Neuronal stem cell (in vitro differentiated cells): Measurements from ENCODE around the gene SPATA13.

Experiments used
- DNase-seq: peaks from one replicate; pipeline ENCODE4 v3.0.0-alpha.2; 2013; ENCODE audit warnings: low spot score
- H2AFZ ChIP-seq: one replicate; pipeline ENCODE4 v1.6.1; 2013; ENCODE audit warnings: mild to moderate bottlenecking, low read length, inconsistent platforms
- H2AK5ac ChIP-seq: 2 replicates; pipeline ENCODE4 v1.6.1; 2013; ENCODE audit warnings: low read depth, mild to moderate bottlenecking, inconsistent platforms, low read length, moderate library complexity, mixed read lengths
- H2BK120ac ChIP-seq: 2 replicates; pipeline ENCODE4 v1.6.1; 2013; ENCODE audit warnings: low read depth, mild to moderate bottlenecking, inconsistent platforms, low read length, moderate library complexity, mixed read lengths
- H2BK12ac ChIP-seq: one replicate; pipeline ENCODE4 v1.6.1; 2013; ENCODE audit warnings: low read length, inconsistent platforms
- H2BK15ac ChIP-seq: 2 replicates; pipeline ENCODE4 v1.6.1; 2013; ENCODE audit warnings: mild to moderate bottlenecking, low read length, inconsistent platforms, mixed read lengths
- H2BK5ac ChIP-seq: one replicate; pipeline ENCODE4 v1.6.1; 2013; ENCODE audit warnings: inconsistent platforms, mild to moderate bottlenecking, low read length, moderate library complexity
- H3K14ac ChIP-seq: one replicate; pipeline ENCODE4 v1.6.1; 2013; ENCODE audit warnings: low read length, inconsistent platforms
- H3K18ac ChIP-seq: 2 replicates; pipeline ENCODE4 v1.6.1; 2013; ENCODE audit warnings: low read length, inconsistent platforms
- H3K23ac ChIP-seq: 2 replicates; pipeline ENCODE4 v1.6.1; 2013; ENCODE audit warnings: low read depth, mild to moderate bottlenecking, mixed read lengths, low read length, inconsistent platforms; ENCODE audit not compliant: poor library complexity
- H3K27ac ChIP-seq: replicated peaks from 3 replicates; pipeline ENCODE4 v1.5.1; 2013; ENCODE audit warnings: low read length, inconsistent platforms
- H3K27me3 ChIP-seq, 3 experiments: 2 replicates each; pipeline ENCODE4 v1.6.1; 2013; ENCODE audit warnings: low read length in 3 of 3, mild to moderate bottlenecking in 2 of 3, inconsistent platforms in 1 of 3, low read depth in 1 of 3, mixed read lengths in 1 of 3, moderate library complexity in 1 of 3; ENCODE audit not compliant: control insufficient read depth in 3 of 3, insufficient read depth in 3 of 3
- H3K36me3 ChIP-seq, 2 donors: replicated peaks in 1 of 2; 2 replicates each; pipeline ENCODE4 v1.6.1; 2013; ENCODE audit warnings: low read length in 2 of 2; ENCODE audit not compliant: control insufficient read depth in 2 of 2, insufficient read depth in 2 of 2
- H3K4ac ChIP-seq: 2 replicates; pipeline ENCODE4 v1.6.1; 2013; ENCODE audit warnings: inconsistent platforms, mild to moderate bottlenecking, low read length, moderate library complexity
- H3K4me1 ChIP-seq, 2 donors: 1 replicate in 1 of 2; 2 replicates in 1 of 2; pipeline ENCODE4 v1.6.1; 2013; ENCODE audit warnings: low read length in 2 of 2, low read depth in 1 of 2; ENCODE audit not compliant: control insufficient read depth in 2 of 2, insufficient read depth in 1 of 2
- H3K4me2 ChIP-seq: one replicate; pipeline ENCODE4 v1.6.1; 2013; ENCODE audit warnings: mild to moderate bottlenecking, low read length, inconsistent platforms; ENCODE audit not compliant: insufficient read depth, poor library complexity, severe bottlenecking
- H3K4me3 ChIP-seq, 2 donors: 2 replicates each; pipeline ENCODE4 v1.5.1; 2013; ENCODE audit warnings: low read length in 2 of 2, mild to moderate bottlenecking in 2 of 2, inconsistent platforms in 1 of 2, moderate library complexity in 1 of 2
- H3K79me1 ChIP-seq: one replicate; pipeline ENCODE4 v1.6.1; 2013; ENCODE audit warnings: low read depth, mild to moderate bottlenecking, inconsistent platforms, low read length, moderate library complexity
- H3K9ac ChIP-seq: one replicate; pipeline ENCODE4 v1.6.1; 2013; ENCODE audit warnings: mild to moderate bottlenecking, low read depth, low read length, inconsistent platforms; ENCODE audit not compliant: poor library complexity
- H3K9me3 ChIP-seq, 2 donors: replicated peaks in 1 of 2; 2 replicates each; pipeline versions ENCODE3 to v1.6.1; 2013; ENCODE audit warnings: low read length in 2 of 2, mild to moderate bottlenecking in 2 of 2, inconsistent platforms in 1 of 2, low read depth in 1 of 2, mixed read lengths in 1 of 2, moderate library complexity in 1 of 2; ENCODE audit not compliant: control insufficient read depth in 2 of 2, insufficient read depth in 1 of 2
- H4K8ac ChIP-seq: one replicate; pipeline ENCODE4 v1.6.1; 2013; ENCODE audit warnings: low read depth, mild to moderate bottlenecking, inconsistent platforms, low read length, moderate library complexity
- H4K91ac ChIP-seq: one replicate; pipeline ENCODE4 v1.6.1; 2013; ENCODE audit warnings: low read length, low read depth, mild to moderate bottlenecking, inconsistent platforms; ENCODE audit not compliant: poor library complexity
- WGBS, 2 donors: extraction: QIAGEN DNeasy Blood & Tissue Kit; methylation state at CpG; one replicate each; pipeline ENCODE4 v1.1.7; 2013; ENCODE audit warnings: missing lambda C conversion rate in 2 of 2, mixed read lengths in 1 of 2; ENCODE audit not compliant: insufficient read length in 2 of 2, insufficient replicate concordance in 1 of 2; ENCODE audit errors: extremely low coverage in 2 of 2; 5-methylcytosine and 5-hydroxymethylcytosine counted together

The SPATA13 gene

DNA sequence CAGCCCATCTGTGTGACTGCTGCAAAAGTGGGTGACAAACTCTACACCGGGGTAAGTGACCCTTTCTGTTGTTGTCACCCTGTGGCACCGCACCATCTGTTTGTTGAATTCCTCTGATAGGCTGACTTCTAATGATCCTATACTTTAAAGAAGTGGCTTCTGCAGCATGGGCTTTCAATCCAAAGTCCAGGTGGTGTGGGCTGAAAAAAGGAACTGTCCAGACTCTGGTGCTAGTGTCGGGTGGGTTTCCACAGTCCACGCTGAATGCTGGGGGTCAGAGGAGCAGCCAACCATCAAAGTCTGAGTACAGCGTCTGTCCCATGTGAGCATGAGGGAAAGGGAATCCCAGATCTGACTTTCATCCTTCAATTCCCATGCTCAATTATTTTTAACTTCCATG is 31.6 kb upstream of the SPATA13 start:
- H4K91ac ChIP-seq: no peak overlapping the region
- H2BK120ac ChIP-seq: no peak overlapping the region
- peaks cover 8 to 25% of the 10 kb centered on the region in 2 donors for H3K4me1 ChIP-seq
- H3K36me3 ChIP-seq: no peaks in the 10 kb centered on the region
- no peak overlapping the region for H3K14ac ChIP-seq
- H3K27ac ChIP-seq: no peak overlapping the region
- no peak overlapping the region for H2AFZ ChIP-seq
- H4K8ac ChIP-seq: no peak overlapping the region
- H2AK5ac ChIP-seq: no peak overlapping the region
- DNase-seq: no peak
- no peak overlapping the region for H2BK12ac ChIP-seq
- no peak overlapping the region for H2BK15ac ChIP-seq
- no peak overlapping the region for H3K9ac ChIP-seq
- H3K4me3 ChIP-seq: no peak overlapping the region
- WGBS, 2 donors: no CpG with 5 or more reads among the region's 5 CpGs
- H3K79me1 ChIP-seq: no peaks in the 10 kb centered on the region
- H3K9me3 ChIP-seq: peaks cover 2 to 11% of the 10 kb centered on the region in 2 donors
- no peak overlapping the region for H3K23ac ChIP-seq
- no peak overlapping the region for H3K4ac ChIP-seq
- H2BK5ac ChIP-seq: no peak overlapping the region
- no peak overlapping the region for H3K18ac ChIP-seq
- no peaks in the 10 kb centered on the region for H3K27me3 ChIP-seq
- H3K4me2 ChIP-seq: no peak overlapping the region

DNA sequence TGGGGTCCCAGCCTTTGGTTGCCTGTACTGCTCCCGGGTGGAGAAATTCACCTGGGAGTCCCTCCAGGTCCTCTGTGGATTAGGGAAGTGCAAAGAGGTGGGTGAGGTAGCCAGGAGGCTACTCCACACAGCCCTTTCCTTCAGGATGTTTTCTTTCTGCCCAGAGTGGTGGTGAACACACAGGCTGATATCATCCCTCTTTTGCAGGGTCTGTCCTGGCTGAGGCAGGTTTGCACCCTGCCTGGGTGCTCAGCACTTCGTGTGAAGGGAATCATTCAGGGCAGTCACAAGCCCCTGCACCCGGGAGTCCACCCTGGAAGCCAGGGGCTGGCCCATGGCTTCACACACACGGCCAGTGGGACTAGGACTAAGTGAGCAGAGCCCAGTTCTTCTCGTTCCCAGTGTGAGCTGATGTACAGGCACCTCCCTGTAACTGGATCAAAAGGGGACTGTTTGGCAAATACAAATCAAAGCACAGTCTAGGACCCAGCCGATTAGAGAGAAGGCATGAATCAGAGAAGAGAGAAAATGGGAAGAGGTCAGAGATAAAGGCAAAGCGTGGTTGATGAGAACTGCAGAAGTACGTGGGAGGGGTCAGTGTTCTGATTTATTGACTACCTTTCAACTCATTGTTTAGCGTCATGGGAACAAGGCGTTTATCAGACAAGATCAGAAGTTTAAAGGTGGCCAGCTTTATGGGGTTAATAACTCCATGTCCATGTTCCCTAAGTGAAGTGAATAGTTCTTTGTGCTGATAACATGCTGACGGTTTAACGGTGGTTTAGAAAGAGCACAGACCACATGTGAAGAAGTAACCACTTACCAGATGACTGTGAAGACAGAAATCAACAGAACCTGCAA is 30.4 kb upstream of the SPATA13 start:
- DNase-seq: no peak
- Histone ChIP-seq H3K14ac (no peak overlapping the region), H3K18ac (no peak overlapping the region), H3K27me3 (no peaks in the 10 kb centered on the region), H3K4ac (no peak overlapping the region), H3K4me1 (peaks cover 4 to 15% of the 10 kb centered on the region in 2 donors), H3K27ac (no peak overlapping the region), H4K91ac (no peak overlapping the region), H3K4me3 (no peak overlapping the region), H2BK5ac (no peak overlapping the region), H3K36me3 (no peaks in the 10 kb centered on the region), H3K23ac (no peak overlapping the region), H3K9me3 (peaks cover 2 to 11% of the 10 kb centered on the region in 2 donors), H3K4me2 (no peak overlapping the region), H2AK5ac (no peak overlapping the region), H2AFZ (no peak overlapping the region), H3K79me1 (no peaks in the 10 kb centered on the region), H2BK120ac (no peak overlapping the region), H4K8ac (no peak overlapping the region), H2BK15ac (no peak overlapping the region), H3K9ac (no peak overlapping the region), H2BK12ac (no peak overlapping the region)
- WGBS, 2 donors: no CpG with 5 or more reads among the region's 12 CpGs

DNA sequence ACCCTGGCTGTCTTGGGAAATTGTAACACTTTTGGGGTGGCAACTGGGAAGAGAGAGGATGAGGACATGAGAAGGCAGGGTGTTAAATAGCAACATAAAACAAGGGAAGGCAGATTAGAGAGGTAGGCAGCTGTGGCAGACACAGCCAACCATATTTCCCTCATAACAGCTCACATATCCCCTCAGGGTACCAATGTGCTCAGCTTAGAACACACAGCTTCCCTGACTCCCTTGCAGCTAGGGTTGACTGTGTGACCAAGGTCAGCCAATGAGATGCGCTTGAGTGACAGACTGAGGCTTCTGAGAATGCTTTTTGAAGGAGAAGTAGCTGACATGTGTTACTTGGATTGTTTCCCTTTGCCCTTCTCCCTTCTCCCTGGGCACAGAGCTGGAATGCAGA is 28.8 kb upstream of the SPATA13 start:
- DNase-seq: no peak

DNA sequence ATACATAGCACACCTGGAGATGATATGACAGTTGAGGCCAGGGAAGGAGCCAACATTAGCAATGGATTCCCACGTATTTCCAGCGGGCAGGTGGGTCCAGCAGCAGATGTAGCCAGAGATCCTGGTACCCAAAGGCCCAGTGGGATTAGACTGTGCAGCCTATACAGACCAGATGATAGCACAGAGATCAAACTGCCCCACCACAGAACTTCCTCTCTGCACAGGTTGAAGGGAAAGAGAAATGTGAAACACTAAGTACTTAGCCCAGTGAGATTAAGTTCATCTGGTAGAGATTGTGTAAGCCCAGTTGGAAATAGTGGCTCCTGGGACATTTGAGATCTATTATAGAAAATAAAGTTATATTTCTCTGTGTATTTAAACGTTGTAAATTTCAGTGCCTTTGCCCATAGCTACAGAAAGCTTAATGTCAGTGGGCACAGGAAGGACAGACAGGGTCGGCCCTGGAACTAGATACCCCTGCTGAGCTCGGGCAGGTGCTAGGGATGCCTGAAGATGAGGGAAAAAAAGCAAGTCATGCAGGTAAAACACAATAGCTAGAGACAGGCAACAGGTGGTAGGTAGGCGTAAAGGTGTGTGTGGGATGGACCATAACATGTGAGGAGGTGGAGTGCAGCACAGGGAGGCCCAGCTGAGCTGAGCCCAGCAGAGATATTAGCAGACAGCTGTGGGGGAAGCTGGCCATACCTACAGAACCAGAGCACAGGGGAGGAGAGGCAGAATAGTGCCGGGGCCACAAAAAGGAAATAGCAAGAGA is 27.3 kb upstream of the SPATA13 start:
- Histone ChIP-seq H2BK120ac (no peak overlapping the region), H2BK12ac (no peak overlapping the region), H3K14ac (no peak overlapping the region), H3K9me3 (peaks cover 2 to 11% of the 10 kb centered on the region in 2 donors), H2BK15ac (no peak overlapping the region), H3K9ac (no peak overlapping the region), H3K23ac (no peak overlapping the region), H3K27me3 (no peaks in the 10 kb centered on the region), H3K4ac (no peak overlapping the region), H2BK5ac (peak overlapping the region; percentile 20), H3K79me1 (no peaks in the 10 kb centered on the region), H4K8ac (no peak overlapping the region), H3K4me2 (no peak overlapping the region), H3K36me3 (no peaks in the 10 kb centered on the region), H3K18ac (peak overlapping the region; percentile 21), H3K4me1 (peaks cover 0 to 2% of the 10 kb centered on the region in 2 donors), H3K4me3 (no peak overlapping the region), H2AFZ (no peak overlapping the region), H3K27ac (no peak overlapping the region), H4K91ac (no peak overlapping the region), H2AK5ac (no peak overlapping the region)
- no peak for DNase-seq
- no CpG with 5 or more reads among the region's 7 CpGs for WGBS, 2 donors

More for the DNA sequence above, 28.8 kb upstream of the SPATA13 start:
- Histone ChIP-seq H3K27ac (no peak overlapping the region), H3K27me3 (no peaks in the 10 kb centered on the region), H2AK5ac (no peak overlapping the region), H2BK12ac (no peak overlapping the region), H4K91ac (no peak overlapping the region), H3K4me1 (peaks cover 2 to 3% of the 10 kb centered on the region in 2 donors), H2BK120ac (no peak overlapping the region), H3K4me3 (no peak overlapping the region), H3K18ac (no peak overlapping the region), H3K23ac (no peak overlapping the region), H2AFZ (no peak overlapping the region), H3K9ac (no peak overlapping the region), H3K36me3 (no peaks in the 10 kb centered on the region), H4K8ac (no peak overlapping the region), H3K14ac (no peak overlapping the region), H3K4ac (no peak overlapping the region), H3K9me3 (peaks cover 2 to 11% of the 10 kb centered on the region in 2 donors), H2BK5ac (no peak overlapping the region), H3K79me1 (no peaks in the 10 kb centered on the region), H2BK15ac (no peak overlapping the region), H3K4me2 (no peak overlapping the region)
- no CpG with 5 or more reads among the region's 1 CpG for WGBS, 2 donors
